Measurements from ENCODE around the gene KCNC1. TPM values are rescaled to one million over a fixed set of nuclear protein-coding genes. Genes with fewer than 3 reads are reported as not detected.

Gene KCNC1
- total and polyA plus RNA-seq, 7 donors: 0.01 to 1.1 (median 0.13) TPM

DNA sequence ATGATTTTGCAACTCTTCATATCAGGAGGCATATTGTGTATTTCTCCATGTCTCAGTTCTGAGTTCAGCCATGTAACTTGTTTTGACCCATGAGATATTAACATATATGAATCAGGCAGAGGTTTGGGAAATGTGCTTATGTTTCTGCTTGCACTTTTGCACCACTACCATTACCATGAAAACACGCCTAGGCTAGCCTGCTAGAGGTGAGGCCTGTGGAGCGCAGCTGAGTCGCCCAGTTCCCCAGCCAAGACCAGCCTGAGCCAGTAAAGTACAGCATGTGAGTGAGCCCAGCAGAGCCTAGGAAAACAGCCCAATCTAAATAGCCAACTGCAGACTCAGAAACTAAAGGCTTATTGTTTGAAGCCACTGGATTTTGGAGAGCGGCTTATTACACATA lies 33.6 kb upstream of the KCNC1 start:
- H3K36me3 ChIP-seq (ENCODE audit: insufficient read depth in 1 of 2, low read depth in 1 of 2): no peaks in the 10 kb centered on the region
- ATAC-seq (no peak), DNase-seq (no peak)
- intact Hi-C loops (cut with DNase I): no loop called here
- TF ChIP-seq, protein P1, sequence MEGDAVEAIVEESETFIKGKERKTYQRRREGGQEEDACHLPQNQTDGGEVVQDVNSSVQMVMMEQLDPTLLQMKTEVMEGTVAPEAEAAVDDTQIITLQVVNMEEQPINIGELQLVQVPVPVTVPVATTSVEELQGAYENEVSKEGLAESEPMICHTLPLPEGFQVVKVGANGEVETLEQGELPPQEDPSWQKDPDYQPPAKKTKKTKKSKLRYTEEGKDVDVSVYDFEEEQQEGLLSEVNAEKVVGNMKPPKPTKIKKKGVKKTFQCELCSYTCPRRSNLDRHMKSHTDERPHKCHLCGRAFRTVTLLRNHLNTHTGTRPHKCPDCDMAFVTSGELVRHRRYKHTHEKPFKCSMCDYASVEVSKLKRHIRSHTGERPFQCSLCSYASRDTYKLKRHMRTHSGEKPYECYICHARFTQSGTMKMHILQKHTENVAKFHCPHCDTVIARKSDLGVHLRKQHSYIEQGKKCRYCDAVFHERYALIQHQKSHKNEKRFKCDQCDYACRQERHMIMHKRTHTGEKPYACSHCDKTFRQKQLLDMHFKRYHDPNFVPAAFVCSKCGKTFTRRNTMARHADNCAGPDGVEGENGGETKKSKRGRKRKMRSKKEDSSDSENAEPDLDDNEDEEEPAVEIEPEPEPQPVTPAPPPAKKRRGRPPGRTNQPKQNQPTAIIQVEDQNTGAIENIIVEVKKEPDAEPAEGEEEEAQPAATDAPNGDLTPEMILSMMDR (IDR thresholded peaks at IDR 0.05): no peak
- H3K4me3 ChIP-seq: no peak overlapping the region
- no peaks in the 10 kb centered on the region for H3K9me3 ChIP-seq
- H3K4me1 ChIP-seq: peaks cover 51% of the 10 kb centered on the region
- H3K27me3 ChIP-seq (ENCODE audit: insufficient read depth in 3 of 3, low read length in 2 of 3): no peaks in the 10 kb centered on the region
- 44 to 74% (median 62%) methylated on average over 4 of the region's 4 CpGs for WGBS, 3 donors
- H3K27ac ChIP-seq: peak overlapping the region; percentile 96

DNA sequence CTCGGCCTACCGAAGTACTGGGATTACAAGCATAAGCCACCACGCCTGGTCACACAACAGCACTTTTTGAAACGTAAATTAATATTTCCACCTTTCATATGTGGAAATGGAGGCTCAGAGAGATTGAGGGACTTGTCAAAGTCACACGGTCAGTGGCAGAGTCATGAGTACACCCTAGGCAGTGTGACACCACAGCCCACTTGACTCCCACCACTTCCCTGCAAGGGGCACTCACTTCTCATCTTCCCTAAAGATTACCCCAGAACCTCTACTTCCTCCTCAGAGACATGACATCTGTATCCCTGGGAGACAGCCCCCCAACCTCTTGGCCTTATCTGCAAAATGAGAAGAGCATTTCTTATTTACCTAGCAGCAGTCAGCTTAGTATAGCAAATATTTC lies 31.7 kb upstream of the KCNC1 start:
- ATAC-seq (no peak), DNase-seq (no peak)
- Histone ChIP-seq H3K27me3 (ENCODE audit: insufficient read depth in 3 of 3, low read length in 2 of 3) (no peaks in the 10 kb centered on the region), H3K27ac (no peak overlapping the region), H3K4me1 (peaks cover 35% of the 10 kb centered on the region), H3K36me3 (ENCODE audit: insufficient read depth in 1 of 2, low read depth in 1 of 2) (no peaks in the 10 kb centered on the region), H3K4me3 (no peak overlapping the region), H3K9me3 (no peaks in the 10 kb centered on the region)
- intact Hi-C loops (cut with DNase I): no loop called here
- 69 to 83% (median 71%) methylated on average over 5 of the region's 5 CpGs for WGBS, 3 donors
- TF ChIP-seq, protein P1 (IDR thresholded peaks at IDR 0.05): no peak

DNA sequence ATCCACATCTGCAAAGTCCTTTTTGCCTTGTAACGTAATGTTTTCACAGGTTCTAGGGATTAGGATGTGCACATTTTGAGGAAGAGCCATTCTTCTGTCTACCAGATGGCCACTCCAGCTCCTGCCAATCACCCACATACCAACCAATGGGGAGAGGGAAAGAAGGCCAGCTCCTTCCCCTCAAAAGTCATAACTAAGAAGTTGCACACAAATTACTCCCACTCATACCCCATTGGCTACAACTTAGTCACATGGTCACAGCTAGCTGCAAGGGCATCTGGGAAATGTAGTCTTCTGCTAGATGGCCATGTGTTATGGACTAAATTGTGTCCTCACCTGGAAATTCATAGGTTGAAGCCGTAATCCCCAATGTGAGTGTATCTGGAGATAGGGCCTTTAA lies 30.6 kb upstream of the KCNC1 start:
- intact Hi-C loops (cut with DNase I): no loop called here
- H3K4me3 ChIP-seq: no peak overlapping the region
- 92 to 96% (median 93%) methylated on average over 2 of the region's 2 CpGs for WGBS, 3 donors
- DNase-seq: no peak
- H3K36me3 ChIP-seq (ENCODE audit: insufficient read depth in 1 of 2, low read depth in 1 of 2): no peaks in the 10 kb centered on the region
- no peak overlapping the region for H3K27ac ChIP-seq
- H3K9me3 ChIP-seq: no peaks in the 10 kb centered on the region
- ATAC-seq: peak in 1 of 4 donors; percentile 17
- no peaks in the 10 kb centered on the region for H3K27me3 ChIP-seq (ENCODE audit: insufficient read depth in 3 of 3, low read length in 2 of 3)
- peaks cover 26% of the 10 kb centered on the region for H3K4me1 ChIP-seq
- TF ChIP-seq, protein P1 (IDR thresholded peaks at IDR 0.05): no peak

DNA sequence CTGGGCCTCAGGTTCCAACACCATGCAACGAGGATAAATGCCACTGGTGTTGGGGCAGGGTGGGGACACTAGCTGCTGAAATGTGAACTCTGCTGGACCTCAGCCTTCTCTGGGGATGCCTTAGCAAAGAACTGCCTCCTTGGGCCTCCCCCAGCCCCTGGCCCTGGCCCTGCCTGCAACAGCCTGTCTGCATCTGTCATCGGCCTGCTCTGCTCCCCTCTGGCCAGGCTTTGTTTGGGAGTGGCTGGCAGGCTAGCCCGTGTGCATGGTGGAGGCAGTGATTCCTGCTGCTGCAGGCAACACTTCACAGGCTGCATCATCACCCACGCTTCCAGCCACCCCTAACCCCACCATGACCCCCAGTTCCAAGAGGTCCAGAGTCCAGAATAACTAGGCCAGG lies 26.8 kb upstream of the KCNC1 start:
- Histone ChIP-seq H3K27me3 (ENCODE audit: insufficient read depth in 3 of 3, low read length in 2 of 3) (peaks cover 0 to 3% (median 0%) of the 10 kb centered on the region in 3 donors), H3K27ac (no peak overlapping the region), H3K4me1 (peaks cover 16% of the 10 kb centered on the region), H3K9me3 (no peaks in the 10 kb centered on the region), H3K36me3 (ENCODE audit: insufficient read depth in 1 of 2, low read depth in 1 of 2) (no peaks in the 10 kb centered on the region), H3K4me3 (no peak overlapping the region)
- intact Hi-C loops (cut with DNase I): no loop called here
- DNase-seq (no peak), ATAC-seq (peak; percentile 33 to 46 (median 41))
- TF ChIP-seq, protein P1 (IDR thresholded peaks at IDR 0.05): no peak
- WGBS, 3 donors: 22 to 24% (median 24%) methylated on average over 4 of the region's 4 CpGs

DNA sequence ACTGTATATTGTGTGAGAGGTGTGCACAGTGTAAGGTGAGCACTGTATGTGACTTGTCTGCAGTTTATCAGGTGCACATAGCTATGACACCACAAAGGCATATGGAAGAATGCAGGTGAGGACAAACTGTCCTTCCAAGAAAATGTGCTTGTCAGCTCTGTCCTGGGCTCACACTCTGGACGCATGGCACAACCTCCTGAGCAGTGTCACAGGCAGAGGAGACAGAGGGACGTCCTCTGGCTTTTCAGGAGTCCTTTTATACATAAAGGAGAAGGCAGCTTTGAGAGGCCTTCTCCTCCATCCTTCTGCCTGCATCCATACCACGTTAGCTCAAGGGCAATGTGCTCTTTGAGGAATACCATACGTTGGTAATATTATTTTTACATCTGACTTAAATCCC lies 22.7 kb upstream of the KCNC1 start:
- no peak for DNase-seq
- intact Hi-C loops (cut with DNase I): no loop called here
- WGBS, 3 donors: 17 to 27% (median 18%) methylated on average over 4 of the region's 4 CpGs

More for the DNA sequence above, 22.7 kb upstream of the KCNC1 start:
- no peak overlapping the region for H3K27ac ChIP-seq
- no peaks in the 10 kb centered on the region for H3K9me3 ChIP-seq
- H3K27me3 ChIP-seq (ENCODE audit: insufficient read depth in 3 of 3, low read length in 2 of 3): peaks cover 0 to 3% (median 0%) of the 10 kb centered on the region in 3 donors
- peak in 1 of 4 donors; percentile 19 for ATAC-seq
- H3K36me3 ChIP-seq (ENCODE audit: insufficient read depth in 1 of 2, low read depth in 1 of 2): no peaks in the 10 kb centered on the region
- no peak overlapping the region for H3K4me3 ChIP-seq
- TF ChIP-seq, protein P1 (IDR thresholded peaks at IDR 0.05): no peak
- H3K4me1 ChIP-seq: peaks cover 38% of the 10 kb centered on the region
